Measurements from ENCODE around the gene SUFU. TPM values are rescaled to one million over a fixed set of nuclear protein-coding genes. Genes with fewer than 3 reads are reported as not detected.

The SUFU gene
- total RNA-seq, 1 donor = 3.6 TPM

DNA sequence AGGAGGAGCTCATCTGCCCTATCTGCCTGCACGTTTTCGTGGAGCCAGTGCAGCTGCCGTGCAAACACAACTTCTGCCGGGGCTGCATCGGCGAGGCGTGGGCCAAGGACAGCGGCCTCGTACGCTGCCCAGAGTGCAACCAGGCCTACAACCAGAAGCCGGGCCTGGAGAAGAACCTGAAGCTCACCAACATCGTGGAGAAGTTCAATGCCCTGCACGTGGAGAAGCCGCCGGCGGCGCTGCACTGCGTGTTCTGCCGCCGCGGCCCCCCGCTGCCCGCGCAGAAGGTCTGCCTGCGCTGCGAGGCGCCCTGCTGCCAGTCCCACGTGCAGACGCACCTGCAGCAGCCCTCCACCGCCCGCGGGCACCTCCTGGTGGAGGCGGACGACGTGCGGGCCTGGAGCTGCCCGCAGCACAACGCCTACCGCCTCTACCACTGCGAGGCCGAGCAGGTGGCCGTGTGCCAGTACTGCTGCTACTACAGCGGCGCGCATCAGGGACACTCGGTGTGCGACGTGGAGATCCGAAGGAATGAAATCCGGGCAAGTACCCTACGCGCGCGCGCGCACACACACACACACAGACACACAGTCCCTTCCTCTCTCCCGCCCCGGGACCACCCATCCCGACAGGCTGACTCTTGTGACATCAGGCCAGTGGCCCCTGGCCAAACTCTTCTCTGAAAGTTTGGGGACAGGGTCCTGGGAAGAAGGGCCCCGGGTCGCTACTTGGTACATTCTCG, 141.0 kb downstream of the SUFU start:
- Histone ChIP-seq H3K4me1 (ENCODE audit: insufficient read depth, low read length) (peaks cover 43% of the 10 kb centered on the region), H3K9me3 (ENCODE audit: low read depth, low read length) (no peaks in the 10 kb centered on the region), H3K4me3 (ENCODE audit: insufficient read depth, low read length) (peak overlapping the region; percentile 88), H3K79me2 (ENCODE audit: insufficient read depth, low read length) (peaks cover 57% of the 10 kb centered on the region), H2AFZ (ENCODE audit: low read length) (no peak overlapping the region), H3K36me3 (ENCODE audit: insufficient read depth, low read length) (peaks cover 10% of the 10 kb centered on the region), H4K20me1 (ENCODE audit: insufficient read depth, low read length) (peaks cover 49% of the 10 kb centered on the region), H3K4me2 (ENCODE audit: insufficient read depth, low read length) (peak overlapping the region; percentile 85), H3K27me3 (ENCODE audit: insufficient read depth, low read length) (no peaks in the 10 kb centered on the region), H3K27ac (ENCODE audit: low read depth, low read length) (peak overlapping the region; percentile 97)
- TF ChIP-seq, protein P1, sequence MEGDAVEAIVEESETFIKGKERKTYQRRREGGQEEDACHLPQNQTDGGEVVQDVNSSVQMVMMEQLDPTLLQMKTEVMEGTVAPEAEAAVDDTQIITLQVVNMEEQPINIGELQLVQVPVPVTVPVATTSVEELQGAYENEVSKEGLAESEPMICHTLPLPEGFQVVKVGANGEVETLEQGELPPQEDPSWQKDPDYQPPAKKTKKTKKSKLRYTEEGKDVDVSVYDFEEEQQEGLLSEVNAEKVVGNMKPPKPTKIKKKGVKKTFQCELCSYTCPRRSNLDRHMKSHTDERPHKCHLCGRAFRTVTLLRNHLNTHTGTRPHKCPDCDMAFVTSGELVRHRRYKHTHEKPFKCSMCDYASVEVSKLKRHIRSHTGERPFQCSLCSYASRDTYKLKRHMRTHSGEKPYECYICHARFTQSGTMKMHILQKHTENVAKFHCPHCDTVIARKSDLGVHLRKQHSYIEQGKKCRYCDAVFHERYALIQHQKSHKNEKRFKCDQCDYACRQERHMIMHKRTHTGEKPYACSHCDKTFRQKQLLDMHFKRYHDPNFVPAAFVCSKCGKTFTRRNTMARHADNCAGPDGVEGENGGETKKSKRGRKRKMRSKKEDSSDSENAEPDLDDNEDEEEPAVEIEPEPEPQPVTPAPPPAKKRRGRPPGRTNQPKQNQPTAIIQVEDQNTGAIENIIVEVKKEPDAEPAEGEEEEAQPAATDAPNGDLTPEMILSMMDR (IDR thresholded peaks at IDR 0.05; ENCODE audit: extremely low read depth, low read depth, low read length) = peak; percentile 49
- DNase-seq (ENCODE audit: insufficient read length, low spot score, missing footprints) = peak; percentile 91

DNA sequence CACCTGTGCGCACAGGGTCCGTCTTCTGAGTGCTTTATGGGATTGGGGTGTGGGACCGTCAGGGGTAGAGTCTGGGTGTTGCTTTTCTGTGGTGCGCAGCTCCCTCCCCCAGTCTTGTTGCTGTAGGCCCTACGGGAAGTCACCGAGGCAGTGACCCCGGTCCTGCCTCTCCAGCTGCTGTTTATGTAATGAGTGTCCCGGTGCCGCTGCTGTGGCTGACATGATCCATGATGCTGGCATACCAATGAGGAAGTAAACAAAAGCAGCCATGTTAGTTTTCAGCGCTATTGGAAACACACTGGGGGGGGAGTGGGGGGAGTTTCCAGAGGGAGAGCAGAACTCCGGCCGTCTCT, 141.6 kb downstream of the SUFU start:
- Histone ChIP-seq H3K36me3 (ENCODE audit: insufficient read depth, low read length) (peaks cover 10% of the 10 kb centered on the region), H3K9me3 (ENCODE audit: low read depth, low read length) (no peaks in the 10 kb centered on the region), H3K27me3 (ENCODE audit: insufficient read depth, low read length) (no peaks in the 10 kb centered on the region), H3K4me1 (ENCODE audit: insufficient read depth, low read length) (peaks cover 43% of the 10 kb centered on the region), H3K4me2 (ENCODE audit: insufficient read depth, low read length) (peak overlapping the region; percentile 85), H4K20me1 (ENCODE audit: insufficient read depth, low read length) (peaks cover 54% of the 10 kb centered on the region), H2AFZ (ENCODE audit: low read length) (peak overlapping the region; percentile 61), H3K79me2 (ENCODE audit: insufficient read depth, low read length) (peaks cover 63% of the 10 kb centered on the region), H3K4me3 (ENCODE audit: insufficient read depth, low read length) (peak overlapping the region; percentile 88), H3K27ac (ENCODE audit: low read depth, low read length) (peak overlapping the region; percentile 97)
- TF ChIP-seq, protein P1 (IDR thresholded peaks at IDR 0.05; ENCODE audit: extremely low read depth, low read depth, low read length) = no peak
- peak; percentile 90 for DNase-seq (ENCODE audit: insufficient read length, low spot score, missing footprints)

DNA sequence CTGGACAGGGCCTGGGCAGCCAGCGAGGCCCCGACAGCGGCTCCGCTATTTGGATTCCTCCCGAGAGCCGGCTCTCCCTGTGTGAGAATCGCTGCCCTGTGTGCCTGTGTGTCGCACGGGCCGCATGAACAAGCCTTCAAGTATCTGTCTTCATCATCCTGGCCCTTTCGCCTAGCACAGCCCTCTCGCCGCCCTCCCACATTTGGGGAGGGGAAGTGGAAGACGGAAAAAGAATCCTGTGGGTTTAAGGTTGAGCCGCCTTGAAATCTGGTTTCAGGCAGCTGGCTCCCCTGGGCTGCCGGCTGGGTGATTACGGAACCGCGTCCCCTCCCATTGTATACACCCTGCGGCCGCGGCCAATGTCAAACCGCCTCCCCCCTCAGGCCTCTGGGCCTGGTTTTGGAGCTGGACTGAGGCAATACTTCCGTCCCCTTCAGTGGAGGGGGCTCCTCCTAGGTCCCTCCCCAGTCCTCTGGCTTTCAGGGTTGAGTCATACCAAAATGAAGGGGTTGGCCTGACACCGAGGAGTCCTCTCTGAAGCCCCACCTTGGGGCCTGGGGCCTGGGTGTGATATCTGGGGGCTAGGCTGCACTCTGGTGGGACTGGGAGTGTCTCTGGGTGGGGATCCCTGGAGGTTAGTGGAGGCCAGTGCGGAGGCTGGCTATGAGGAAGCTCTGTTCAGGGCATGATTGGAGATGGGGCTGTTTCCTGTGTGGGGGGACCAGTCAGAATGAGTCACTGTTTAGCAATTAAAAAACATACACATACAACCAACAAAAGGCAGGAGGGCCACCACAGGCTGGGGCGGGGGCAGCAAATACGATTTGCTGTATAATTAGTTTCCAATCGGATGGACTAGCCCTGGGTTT, 142.2 kb downstream of the SUFU start:
- Histone ChIP-seq H4K20me1 (ENCODE audit: insufficient read depth, low read length) (peaks cover 60% of the 10 kb centered on the region), H3K4me3 (ENCODE audit: insufficient read depth, low read length) (peak overlapping the region; percentile 88), H3K36me3 (ENCODE audit: insufficient read depth, low read length) (peaks cover 13% of the 10 kb centered on the region), H3K79me2 (ENCODE audit: insufficient read depth, low read length) (peaks cover 69% of the 10 kb centered on the region), H3K9me3 (ENCODE audit: low read depth, low read length) (no peaks in the 10 kb centered on the region), H3K4me2 (ENCODE audit: insufficient read depth, low read length) (peak overlapping the region; percentile 85), H3K27ac (ENCODE audit: low read depth, low read length) (peak overlapping the region; percentile 97), H3K4me1 (ENCODE audit: insufficient read depth, low read length) (peaks cover 43% of the 10 kb centered on the region), H3K27me3 (ENCODE audit: insufficient read depth, low read length) (no peaks in the 10 kb centered on the region), H2AFZ (ENCODE audit: low read length) (peak overlapping the region; percentile 61)
- DNase-seq (ENCODE audit: insufficient read length, low spot score, missing footprints) = peak; percentile 99
- TF ChIP-seq, protein P1 (IDR thresholded peaks at IDR 0.05; ENCODE audit: extremely low read depth, low read depth, low read length) = no peak

All from osteoblast (primary cell).